Measurements from ENCODE around the gene KRTAP13-2. TPM values are rescaled to one million over a fixed set of nuclear protein-coding genes. Genes with fewer than 3 reads are reported as not detected.
A peak's percentile ranks its signal among the peaks of the same experiment; 100 is the strongest.

The KRTAP13-2 gene, protein sequence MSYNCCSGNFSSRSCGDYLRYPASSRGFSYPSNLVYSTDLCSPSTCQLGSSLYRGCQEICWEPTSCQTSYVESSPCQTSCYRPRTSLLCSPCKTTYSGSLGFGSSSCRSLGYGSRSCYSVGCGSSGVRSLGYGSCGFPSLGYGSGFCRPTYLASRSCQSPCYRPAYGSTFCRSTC
- not detected in 2 replicates for total RNA-seq

DNA sequence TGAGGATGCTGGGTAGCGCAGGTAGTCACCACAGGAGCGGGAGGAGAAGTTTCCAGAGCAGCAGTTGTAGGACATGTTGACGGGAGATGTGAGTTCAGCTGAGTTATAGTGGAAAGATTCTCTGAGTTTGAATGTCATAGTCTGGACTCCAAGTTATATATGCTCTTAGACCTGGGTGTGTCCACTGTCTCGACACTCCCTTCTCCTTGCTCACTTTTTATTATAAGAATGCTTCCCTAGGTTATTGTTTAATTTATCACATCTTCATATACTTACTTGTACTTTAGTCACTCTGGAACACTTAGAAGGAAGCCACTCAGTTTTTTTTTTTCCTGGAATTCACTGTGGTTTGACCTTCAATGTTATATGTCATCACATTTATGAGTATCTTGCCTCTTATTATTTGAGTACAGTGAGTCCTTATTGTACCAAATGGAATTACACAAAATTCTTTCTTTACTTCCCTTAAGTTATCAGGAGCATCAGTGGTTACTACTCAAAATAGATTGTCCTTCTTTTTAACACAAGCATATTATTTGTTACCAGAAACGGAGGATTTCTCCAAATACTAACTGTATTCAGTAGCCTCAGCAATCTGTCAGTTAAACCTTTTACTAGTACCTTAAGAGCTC lies at the start of gene KRTAP13-2:
TSS of gene KRTAP13-2 (minus strand) at position 133 of the 632 bp plus-strand sequence. CDS start at position 75, 58 bp downstream.
- no peak for DNase-seq
- no peaks in the 10 kb centered on the region for H3K9me3 Mint-ChIP-seq
- no peaks in the 10 kb centered on the region for H3K36me3 Mint-ChIP-seq (ENCODE audit: low read depth)
- no peak within 1 kb of the TSS for H3K27ac Mint-ChIP-seq
- no peaks in the 10 kb centered on the region for H3K4me1 Mint-ChIP-seq
- intact Hi-C loops (cut with micrococcal nuclease), result no loop called here
- H3K4me3 Mint-ChIP-seq, result no peak within 1 kb of the TSS
- H3K27me3 Mint-ChIP-seq, result no peaks in the 10 kb centered on the region

DNA sequence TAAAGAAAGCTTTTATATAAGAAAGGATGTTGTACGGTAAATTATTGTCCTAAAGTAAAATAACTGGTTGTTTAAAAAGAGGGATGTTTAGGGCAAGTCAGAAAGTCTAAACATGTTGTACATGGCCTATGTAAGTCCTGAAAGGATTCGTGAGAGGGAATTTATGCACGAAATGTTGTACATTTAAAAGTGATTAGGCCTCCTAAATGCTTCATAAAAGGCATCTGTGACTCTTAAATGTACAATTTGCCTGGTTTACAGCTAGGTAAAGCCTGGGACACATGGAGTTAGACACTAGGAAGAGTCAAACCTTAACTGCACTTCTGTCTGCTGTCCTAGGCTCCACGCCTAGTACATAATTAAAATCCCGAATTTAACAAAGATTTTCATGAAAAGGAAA lies 43.9 kb upstream of the KRTAP13-2 start:
- Mint-ChIP-seq H3K4me3 (no peak overlapping the region), H3K27me3 (no peaks in the 10 kb centered on the region), H3K9me3 (peaks cover 3% of the 10 kb centered on the region), H3K27ac (no peak overlapping the region), H3K4me1 (no peaks in the 10 kb centered on the region), H3K36me3 (ENCODE audit: low read depth) (no peaks in the 10 kb centered on the region)
- intact Hi-C loops (cut with micrococcal nuclease), result no loop called here
- DNase-seq, result no peak

DNA sequence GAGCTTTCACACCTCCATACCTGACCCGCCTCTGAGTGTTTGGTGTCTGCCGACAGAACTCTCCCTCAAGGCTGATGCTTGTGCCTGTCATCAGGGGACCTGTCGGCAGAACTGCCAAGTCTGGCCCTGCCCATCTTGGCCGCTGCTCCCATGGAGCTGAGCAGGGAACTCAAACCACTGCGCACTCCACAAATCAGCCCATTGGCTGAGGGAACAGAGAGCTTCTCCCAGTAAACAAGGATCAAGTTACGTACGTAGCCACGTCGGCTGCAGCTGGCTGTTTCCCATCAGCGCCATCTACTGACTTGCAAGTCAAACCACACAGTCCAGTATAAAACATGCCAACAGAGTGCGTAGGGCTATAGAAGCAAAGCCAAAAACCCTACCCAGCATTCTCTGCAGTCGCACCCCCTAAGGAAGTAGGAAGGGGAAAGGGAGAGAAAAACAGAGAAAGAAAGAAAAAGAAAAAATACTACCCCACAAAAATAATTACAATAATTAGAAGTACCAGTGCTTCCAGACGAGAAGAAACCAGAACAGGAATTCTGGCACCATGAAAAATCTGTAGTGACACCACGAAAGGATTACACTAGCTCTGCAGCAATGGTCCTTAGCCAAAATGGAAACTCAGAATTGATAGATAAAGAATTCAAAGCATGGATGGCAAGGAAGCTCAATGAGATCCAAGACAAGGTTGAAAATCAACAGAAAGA lies 36.9 kb upstream of the KRTAP13-2 start:
- intact Hi-C loops (cut with micrococcal nuclease), result no loop called here
- H3K27me3 Mint-ChIP-seq, result peaks cover 3% of the 10 kb centered on the region

GRCh38 chr21:30395731-30396130 lies 23.7 kb upstream of the KRTAP13-2 start, which contains the start of gene KRTAP13-1:
TSS of gene KRTAP13-1 (plus strand) at chr21:30396031. CDS start at chr21:30396087, 56 bp downstream.
- no peaks in the 10 kb centered on the region for H3K36me3 Mint-ChIP-seq (ENCODE audit: low read depth)
- no peak for DNase-seq
- H3K4me1 Mint-ChIP-seq, result no peaks in the 10 kb centered on the region
- H3K4me3 Mint-ChIP-seq, result no peak within 1 kb of the TSS
- H3K27me3 Mint-ChIP-seq, result no peaks in the 10 kb centered on the region
- no peaks in the 10 kb centered on the region for H3K9me3 Mint-ChIP-seq
- intact Hi-C loops (cut with micrococcal nuclease), result no loop called here
- H3K27ac Mint-ChIP-seq, result no peak within 1 kb of the TSS

More for the DNA sequence above, 36.9 kb upstream of the KRTAP13-2 start:
- Mint-ChIP-seq H3K9me3 (no peaks in the 10 kb centered on the region), H3K36me3 (ENCODE audit: low read depth) (no peaks in the 10 kb centered on the region), H3K4me3 (peak overlapping the region; percentile 58), H3K4me1 (peaks cover 3% of the 10 kb centered on the region), H3K27ac (no peak overlapping the region)
- peak; percentile 69 for DNase-seq

GRCh38 chr21:30391492-30392025 lies 19.5 kb upstream of the KRTAP13-2 start:
- no peaks in the 10 kb centered on the region for H3K4me1 Mint-ChIP-seq
- intact Hi-C loops (cut with micrococcal nuclease), result no loop called here
- H3K36me3 Mint-ChIP-seq (ENCODE audit: low read depth), result no peaks in the 10 kb centered on the region
- no peaks in the 10 kb centered on the region for H3K9me3 Mint-ChIP-seq
- no peak overlapping the region for H3K4me3 Mint-ChIP-seq
- H3K27ac Mint-ChIP-seq, result no peak overlapping the region
- DNase-seq, result no peak
- no peaks in the 10 kb centered on the region for H3K27me3 Mint-ChIP-seq

- intact Hi-C loops (cut with micrococcal nuclease), result no loop called here
- no peaks in the 10 kb centered on the region for H3K36me3 Mint-ChIP-seq (ENCODE audit: low read depth)
- DNase-seq, result no peak
These were observed 10.1 kb upstream of the KRTAP13-2 start for GRCh38 chr21:30382201-30382600.

GRCh38 chr21:30355906-30356305 lies 16.2 kb downstream of the KRTAP13-2 start:
- H3K27ac Mint-ChIP-seq, result no peak overlapping the region
- H3K4me3 Mint-ChIP-seq, result no peak overlapping the region
- no peaks in the 10 kb centered on the region for H3K27me3 Mint-ChIP-seq
- H3K4me1 Mint-ChIP-seq, result no peaks in the 10 kb centered on the region
- H3K36me3 Mint-ChIP-seq (ENCODE audit: low read depth), result no peaks in the 10 kb centered on the region
- no peak for DNase-seq
- no peaks in the 10 kb centered on the region for H3K9me3 Mint-ChIP-seq
- intact Hi-C loops (cut with micrococcal nuclease), result no loop called here

More at GRCh38 chr21:30382201-30382600, 10.1 kb upstream of the KRTAP13-2 start:
- Mint-ChIP-seq H3K4me1 (no peaks in the 10 kb centered on the region), H3K4me3 (no peak overlapping the region), H3K27me3 (no peaks in the 10 kb centered on the region), H3K9me3 (no peaks in the 10 kb centered on the region), H3K27ac (no peak overlapping the region)

DNA sequence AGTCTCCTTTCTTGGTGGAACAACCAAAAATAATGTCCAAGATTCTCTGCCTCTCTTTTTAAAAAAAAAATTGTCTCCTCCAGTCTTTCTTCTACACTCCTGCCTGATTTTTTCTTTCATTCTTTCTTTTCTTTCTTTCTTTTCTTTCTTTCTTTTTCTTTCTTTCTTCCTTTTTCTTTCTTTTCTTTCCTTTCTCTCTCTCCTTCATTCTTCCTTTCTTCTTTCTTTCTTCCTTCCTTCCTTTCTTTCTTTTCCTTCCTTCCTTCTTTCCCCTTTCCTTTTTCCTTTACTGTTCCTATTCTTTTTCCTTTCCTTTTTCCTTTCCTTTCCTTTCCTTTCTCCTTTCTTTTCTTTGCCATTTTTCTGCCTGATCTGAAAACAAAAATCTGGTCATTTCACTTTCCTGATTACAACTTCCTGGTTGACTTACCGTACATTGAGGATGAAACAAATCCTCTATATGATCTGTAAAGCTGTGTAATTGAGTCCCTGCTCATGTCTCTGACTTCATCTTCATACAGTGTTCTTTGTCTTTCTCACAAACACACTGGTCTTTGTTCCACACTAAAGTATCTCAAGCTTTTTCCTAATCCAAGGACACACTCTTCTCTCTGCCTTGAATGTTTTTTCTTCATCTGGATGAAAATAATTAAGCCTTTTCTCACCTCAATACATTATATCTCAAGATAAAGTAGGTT lies 17.6 kb downstream of the KRTAP13-2 start:
- no peak for DNase-seq
- Mint-ChIP-seq H3K27ac (no peak overlapping the region), H3K4me1 (no peaks in the 10 kb centered on the region), H3K9me3 (no peaks in the 10 kb centered on the region), H3K27me3 (no peaks in the 10 kb centered on the region), H3K36me3 (ENCODE audit: low read depth) (no peaks in the 10 kb centered on the region), H3K4me3 (no peak overlapping the region)
- intact Hi-C loops (cut with micrococcal nuclease), result no loop called here

- no peak for DNase-seq
- H3K4me1 Mint-ChIP-seq, result no peaks in the 10 kb centered on the region
- H3K36me3 Mint-ChIP-seq (ENCODE audit: low read depth), result no peaks in the 10 kb centered on the region
- no peaks in the 10 kb centered on the region for H3K27me3 Mint-ChIP-seq
- H3K9me3 Mint-ChIP-seq, result no peaks in the 10 kb centered on the region
- no peak overlapping the region for H3K27ac Mint-ChIP-seq
- intact Hi-C loops (cut with micrococcal nuclease), result no loop called here
- no peak overlapping the region for H3K4me3 Mint-ChIP-seq
These were observed 20.5 kb downstream of the KRTAP13-2 start for GRCh38 chr21:30351534-30351933.

DNA sequence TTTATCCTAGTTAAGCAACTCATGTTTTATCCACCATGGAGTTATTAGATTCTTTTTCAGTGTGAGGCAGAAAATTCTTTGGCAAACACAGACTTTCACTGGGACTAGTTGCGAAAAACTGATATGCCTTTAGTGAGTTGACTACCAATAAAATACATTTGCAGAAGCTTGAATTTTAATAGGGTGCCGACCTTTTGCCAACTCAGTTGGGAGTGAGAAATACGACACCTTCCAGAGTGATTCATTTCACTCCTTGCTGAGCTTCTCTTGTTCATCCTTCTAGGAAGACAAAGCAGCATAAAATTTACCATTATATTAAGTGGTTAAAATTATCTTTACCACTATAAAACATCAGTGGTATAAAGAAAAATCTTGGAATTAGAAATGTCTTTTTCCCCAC lies 22.5 kb downstream of the KRTAP13-2 start:
- intact Hi-C loops (cut with micrococcal nuclease), result no loop called here

DNA sequence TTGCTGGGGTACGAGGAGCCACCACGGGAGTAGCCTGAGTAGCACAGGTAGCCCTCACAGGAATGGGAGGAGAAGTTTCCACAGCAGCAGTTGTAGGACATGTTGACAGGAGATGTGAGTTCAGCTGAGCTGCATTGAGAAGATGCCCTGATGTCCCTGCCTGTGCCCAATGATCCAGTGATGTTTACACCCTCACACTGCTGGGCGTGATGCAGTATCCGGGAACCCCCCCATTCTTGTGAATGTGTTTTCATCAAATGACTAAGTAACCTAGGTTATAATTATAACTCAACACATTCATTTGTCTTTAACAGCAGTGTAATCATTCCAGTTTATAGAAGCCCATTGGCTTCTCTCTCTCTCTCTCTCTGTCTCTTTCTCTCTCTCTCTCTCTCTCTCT lies 23.6 kb downstream of the KRTAP13-2 start, which contains the start of gene KRTAP23-1:
TSS of gene KRTAP23-1 (minus strand) at position 101 of the 400 bp plus-strand sequence. CDS start at position 101, 0 bp downstream.
- intact Hi-C loops (cut with micrococcal nuclease), result no loop called here
- H3K9me3 Mint-ChIP-seq, result no peaks in the 10 kb centered on the region
- H3K36me3 Mint-ChIP-seq (ENCODE audit: low read depth), result no peaks in the 10 kb centered on the region
- H3K27ac Mint-ChIP-seq, result no peak within 1 kb of the TSS
- DNase-seq, result no peak
- no peaks in the 10 kb centered on the region for H3K4me1 Mint-ChIP-seq
- H3K27me3 Mint-ChIP-seq, result no peaks in the 10 kb centered on the region
- H3K4me3 Mint-ChIP-seq, result no peak within 1 kb of the TSS

More for the DNA sequence above, 22.5 kb downstream of the KRTAP13-2 start:
- Mint-ChIP-seq H3K9me3 (no peaks in the 10 kb centered on the region), H3K27me3 (no peaks in the 10 kb centered on the region), H3K36me3 (ENCODE audit: low read depth) (no peaks in the 10 kb centered on the region), H3K4me3 (no peak overlapping the region), H3K4me1 (no peaks in the 10 kb centered on the region), H3K27ac (no peak overlapping the region)
- no peak for DNase-seq

GRCh38 chr21:30345014-30345413 lies 27.1 kb downstream of the KRTAP13-2 start:
- Mint-ChIP-seq H3K4me3 (no peak overlapping the region), H3K27ac (no peak overlapping the region), H3K9me3 (no peaks in the 10 kb centered on the region), H3K4me1 (no peaks in the 10 kb centered on the region), H3K27me3 (no peaks in the 10 kb centered on the region), H3K36me3 (ENCODE audit: low read depth) (no peaks in the 10 kb centered on the region)
- DNase-seq, result no peak
- intact Hi-C loops (cut with micrococcal nuclease), result no loop called here

GRCh38 chr21:30340714-30341573 lies 31.1 kb downstream of the KRTAP13-2 start:
- no peak overlapping the region for H3K27ac Mint-ChIP-seq
- H3K27me3 Mint-ChIP-seq, result no peaks in the 10 kb centered on the region
- DNase-seq, result peak; percentile 69

More at GRCh38 chr21:30340714-30341573, 31.1 kb downstream of the KRTAP13-2 start:
- Mint-ChIP-seq H3K36me3 (ENCODE audit: low read depth) (no peaks in the 10 kb centered on the region), H3K4me3 (no peak overlapping the region), H3K4me1 (no peaks in the 10 kb centered on the region), H3K9me3 (no peaks in the 10 kb centered on the region)
- intact Hi-C loops (cut with micrococcal nuclease), result loop anchor here (1.0 to 5.0 kb wide), 2 partner anchors 391 to 745 kb away; no protein-coding TSS in a partner anchor

Data from activated CD4-positive, alpha-beta T cell treated with anti-CD3 and anti-CD28 coated beads, Interleukin-2, amount 10 ng/mL, durations not matched to agents 24 days and 14 days (primary cell).